Activated T-helper 9 cell treated with anti-CD3 and anti-CD28 coated beads, Interleukin-2, amount 50 U/mL, for 16 hours (primary cell): ENCODE measurements around the gene SETBP1.

Source experiments
- DNase-seq: peaks from one replicate; pipeline ENCODE4 v3.0.0-alpha.2; 2020; ENCODE audit warnings: low read depth

Gene SETBP1

DNA sequence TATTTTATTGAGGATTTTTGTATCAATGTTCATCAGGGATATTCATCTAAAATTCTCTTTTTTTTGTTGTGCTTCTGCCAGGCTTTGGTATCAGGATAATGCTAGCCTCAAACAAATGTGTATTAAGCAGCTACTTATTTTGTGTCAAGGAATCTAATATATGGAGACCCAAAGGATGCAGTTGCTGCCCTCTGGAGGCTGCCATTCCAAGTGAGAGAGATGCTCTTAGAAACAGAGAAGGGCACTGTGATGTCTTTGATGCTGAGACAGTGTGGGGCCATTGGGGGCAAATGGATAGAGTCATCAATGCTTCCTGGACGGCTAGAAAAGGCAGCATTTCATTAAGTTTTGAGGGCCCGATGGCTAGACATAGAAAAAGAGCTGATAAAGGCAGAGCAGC is 292.6 kb downstream of the SETBP1 start:
- DNase-seq: no peak

GRCh38 chr18:44974174-44974573 is 293.5 kb downstream of the SETBP1 start:
- no peak for DNase-seq

DNA sequence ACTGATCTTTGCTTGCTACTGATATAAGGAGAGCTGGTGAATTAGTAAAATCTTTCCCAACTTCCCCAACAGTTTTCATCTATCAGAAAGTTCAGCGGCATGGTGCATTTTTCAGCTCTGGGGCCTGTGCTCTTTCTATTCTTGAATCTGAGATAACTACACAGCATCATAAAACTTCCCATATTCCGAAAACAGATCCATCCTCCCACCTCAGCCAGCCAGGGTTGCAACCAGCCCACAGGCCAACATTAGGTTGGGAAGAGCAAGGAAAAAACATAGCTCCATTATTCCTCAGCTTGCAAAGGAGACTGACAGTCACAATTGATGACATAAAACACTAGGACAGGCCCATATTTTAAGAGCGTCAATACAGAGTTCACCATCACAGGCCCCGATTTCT is 297.2 kb downstream of the SETBP1 start:
- no peak for DNase-seq

- no peak for DNase-seq
Observed at GRCh38 chr18:44979748-44980147, 299.1 kb downstream of the SETBP1 start.

- no peak for DNase-seq
Observed at GRCh38 chr18:44981121-44981520, 300.4 kb downstream of the SETBP1 start.

DNA sequence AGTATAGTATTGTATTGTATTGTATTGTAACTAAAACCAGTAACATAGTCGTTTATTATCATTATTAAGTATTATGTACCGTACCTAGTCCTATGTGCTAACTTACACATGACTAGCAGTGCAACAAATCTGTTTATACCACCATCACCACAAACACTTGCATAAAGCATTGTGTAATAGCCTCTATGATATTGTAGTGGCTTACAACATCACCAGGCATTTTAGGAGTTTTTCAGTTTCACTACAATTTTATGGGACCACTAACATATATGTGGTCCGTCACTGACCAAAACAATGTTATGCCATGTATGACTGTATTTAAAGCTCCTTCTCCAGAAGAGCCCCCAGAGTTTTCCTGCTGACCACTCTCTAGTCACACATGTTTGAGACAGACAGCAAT is 306.2 kb downstream of the SETBP1 start:
- no peak for DNase-seq

DNA sequence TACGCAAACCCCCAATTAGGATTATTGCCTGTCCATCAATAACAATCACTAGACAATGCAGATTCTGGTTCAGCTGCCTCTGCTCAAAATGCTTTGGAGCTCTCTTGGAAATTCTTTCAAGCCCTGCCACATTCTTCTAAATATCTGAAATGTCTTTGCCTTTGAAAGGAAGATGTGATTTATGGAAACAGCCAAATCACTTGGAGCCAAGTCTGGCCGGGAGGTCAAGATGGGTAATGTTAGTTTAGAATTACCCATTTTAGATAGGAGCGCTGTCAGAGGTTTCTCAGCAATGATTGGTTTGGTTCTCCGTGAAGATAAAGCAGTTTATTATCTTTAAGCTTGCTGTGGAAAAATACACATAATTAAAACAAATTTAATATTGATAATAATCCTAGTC is 306.7 kb downstream of the SETBP1 start:
- DNase-seq: no peak

- DNase-seq: no peak
Observed at GRCh38 chr18:44988821-44989587, 308.3 kb downstream of the SETBP1 start.

DNA sequence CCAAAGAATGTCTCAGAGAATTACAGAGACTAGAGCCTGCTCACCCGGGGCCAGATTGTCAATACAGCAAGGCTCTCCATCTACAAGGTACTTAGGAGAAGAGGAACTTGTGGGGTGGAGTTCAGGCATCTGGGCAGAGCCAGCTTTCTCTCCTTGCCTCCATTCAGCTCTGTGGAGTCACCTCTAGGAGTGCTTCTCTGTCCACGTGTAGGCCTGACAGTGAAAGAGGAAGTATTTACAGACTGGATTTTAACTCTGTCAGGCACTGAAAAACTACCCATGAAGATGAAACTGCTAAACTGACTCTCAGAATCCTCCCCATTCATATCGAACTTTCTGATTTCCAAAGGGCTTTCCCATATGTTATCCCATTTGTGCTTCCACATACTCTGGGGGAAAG is 315.6 kb downstream of the SETBP1 start:
- no peak for DNase-seq

GRCh38 chr18:44997174-44997573 is 316.5 kb downstream of the SETBP1 start:
- no peak for DNase-seq

- DNase-seq: no peak
Observed at GRCh38 chr18:44998360-44998759, 317.7 kb downstream of the SETBP1 start.

- no peak for DNase-seq
Observed at GRCh38 chr18:45004546-45005080, 323.9 kb downstream of the SETBP1 start.

- no peak for DNase-seq
Observed at GRCh38 chr18:45006934-45007333, 326.2 kb downstream of the SETBP1 start.

GRCh38 chr18:45007531-45007930 is 326.8 kb downstream of the SETBP1 start:
- DNase-seq: no peak

DNA sequence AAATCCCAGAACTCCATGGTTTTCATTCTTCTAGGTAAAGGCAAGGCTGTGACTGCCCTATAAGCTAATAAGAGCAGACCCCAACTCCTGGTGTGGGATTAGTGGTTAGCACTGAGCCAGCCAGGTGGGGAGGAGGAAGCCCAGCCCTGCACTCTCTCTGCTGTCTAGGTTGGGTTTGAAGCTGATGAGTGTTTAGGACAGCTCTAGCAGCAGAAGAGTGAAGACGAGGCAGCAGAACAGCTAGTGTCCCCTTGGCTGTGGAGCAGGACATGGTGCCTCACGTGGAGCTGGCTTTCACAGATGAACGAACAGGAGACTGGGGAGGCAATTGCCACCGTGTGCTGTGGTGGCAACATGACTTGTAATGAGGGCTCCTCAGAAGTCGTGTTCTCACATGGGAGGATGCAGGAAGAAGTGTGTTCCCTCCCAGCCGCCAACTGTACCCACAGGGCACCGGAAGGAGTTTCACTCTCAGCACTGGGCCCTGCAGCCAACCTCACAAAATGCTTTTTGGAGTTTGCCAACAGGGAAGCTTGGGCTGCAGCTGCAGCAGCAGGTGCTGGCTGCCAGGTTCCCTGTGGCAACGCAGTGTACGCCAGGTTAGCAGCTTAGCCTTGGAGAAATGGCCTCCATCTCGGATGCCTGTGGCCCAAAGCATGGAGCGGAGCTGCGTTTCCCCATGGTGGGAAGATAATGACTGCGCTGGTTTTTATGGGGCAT is 328.2 kb downstream of the SETBP1 start:
- no peak for DNase-seq

- DNase-seq: no peak
Observed at GRCh38 chr18:45009756-45010155, 329.1 kb downstream of the SETBP1 start.

- no peak for DNase-seq
Observed at GRCh38 chr18:45012286-45012685, 331.6 kb downstream of the SETBP1 start.

DNA sequence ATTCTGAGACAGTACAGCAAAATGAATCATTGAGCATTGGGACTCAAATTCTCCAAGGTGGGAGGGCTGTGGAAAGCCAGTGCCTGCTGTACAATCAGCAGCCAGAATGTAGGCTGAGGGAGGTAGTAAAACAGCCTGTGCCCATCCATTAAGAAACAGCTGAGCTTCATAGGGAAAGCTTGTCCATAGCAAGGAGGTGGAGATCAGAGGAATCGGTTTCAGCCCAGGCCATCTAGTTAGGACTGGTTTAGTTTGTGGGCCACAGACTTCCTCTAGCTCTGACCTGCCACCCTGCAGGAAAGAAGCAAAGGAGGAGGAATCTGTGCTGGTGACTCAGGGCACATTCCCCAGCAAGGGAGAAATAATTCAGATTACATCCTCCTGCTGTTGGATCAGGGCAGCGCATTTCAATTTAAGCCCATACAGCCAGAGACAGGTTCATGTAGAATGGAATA is 333.4 kb downstream of the SETBP1 start:
- DNase-seq: no peak

GRCh38 chr18:45015788-45016128 is 335.1 kb downstream of the SETBP1 start:
- no peak for DNase-seq

DNA sequence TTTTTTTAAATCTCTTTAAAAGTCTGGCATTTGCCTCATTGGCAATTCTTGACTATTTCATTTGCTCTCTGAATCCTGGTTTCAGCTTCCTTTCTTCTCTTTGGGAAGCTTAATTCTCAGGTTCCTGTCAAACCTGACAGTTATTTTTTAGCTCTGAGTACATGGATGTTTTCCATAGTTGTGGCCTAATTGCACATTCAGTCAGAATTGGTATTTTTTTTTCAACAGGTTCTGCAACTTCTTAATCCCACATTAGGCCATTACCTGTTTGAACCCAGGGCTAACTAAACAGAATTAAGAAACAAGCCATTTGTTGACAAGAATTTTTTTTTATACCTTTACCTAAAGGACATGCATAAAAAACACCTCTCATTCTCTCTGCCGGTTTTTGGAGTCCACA is 338.8 kb downstream of the SETBP1 start:
- no peak for DNase-seq

DNA sequence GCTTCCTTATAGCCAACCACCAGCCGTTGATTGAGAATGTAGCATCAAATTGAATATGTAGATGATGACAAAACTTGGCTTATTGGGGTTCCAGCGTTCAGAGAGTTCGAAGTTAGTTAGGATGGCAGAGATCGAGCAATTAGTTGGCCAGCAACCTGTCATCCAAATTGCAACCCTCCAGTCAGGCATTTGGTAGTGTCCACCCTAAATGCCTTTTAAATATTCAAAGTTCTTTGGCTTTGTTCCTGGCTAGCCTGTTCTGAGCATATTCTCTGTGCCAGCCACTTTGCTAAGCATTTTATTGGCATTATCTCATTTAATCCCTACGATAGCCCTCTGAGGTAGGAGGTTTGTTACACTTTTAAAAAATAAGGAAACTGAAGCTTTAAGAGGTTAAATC is 342.8 kb downstream of the SETBP1 start:
- DNase-seq: no peak

DNA sequence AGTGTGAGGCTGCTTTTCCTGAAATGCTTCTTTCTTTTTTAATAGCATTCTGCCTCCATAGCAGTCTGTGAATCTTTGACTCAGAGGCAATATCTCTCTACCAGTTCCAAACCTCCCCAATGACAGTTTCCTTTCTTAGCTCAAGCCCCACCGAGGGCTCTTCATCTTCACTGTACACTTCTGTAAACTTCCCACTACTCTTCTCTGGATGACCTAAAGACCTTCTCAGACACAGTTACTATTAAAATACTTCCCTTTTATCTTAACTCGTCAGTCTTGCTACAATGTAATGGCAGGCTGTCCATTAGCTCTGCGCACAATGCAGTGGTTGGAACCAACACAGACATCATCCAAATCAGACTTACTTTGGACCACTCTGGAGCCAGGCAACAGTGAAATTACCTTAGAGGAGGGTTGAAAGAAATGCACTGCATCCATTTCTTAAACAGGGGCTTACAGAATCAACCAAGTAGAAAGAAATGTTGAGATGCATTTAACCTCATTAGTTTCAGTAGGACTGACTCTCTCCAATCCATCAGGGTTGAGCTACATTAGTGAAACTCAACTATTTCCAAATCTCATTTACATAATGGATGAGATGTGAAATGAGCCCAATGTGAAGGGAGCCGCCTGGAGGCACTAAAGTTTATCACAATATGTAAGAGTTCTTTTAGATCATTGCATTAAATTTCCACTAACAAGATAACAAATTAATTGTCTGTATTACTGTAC is 343.8 kb downstream of the SETBP1 start:
- DNase-seq: no peak

DNA sequence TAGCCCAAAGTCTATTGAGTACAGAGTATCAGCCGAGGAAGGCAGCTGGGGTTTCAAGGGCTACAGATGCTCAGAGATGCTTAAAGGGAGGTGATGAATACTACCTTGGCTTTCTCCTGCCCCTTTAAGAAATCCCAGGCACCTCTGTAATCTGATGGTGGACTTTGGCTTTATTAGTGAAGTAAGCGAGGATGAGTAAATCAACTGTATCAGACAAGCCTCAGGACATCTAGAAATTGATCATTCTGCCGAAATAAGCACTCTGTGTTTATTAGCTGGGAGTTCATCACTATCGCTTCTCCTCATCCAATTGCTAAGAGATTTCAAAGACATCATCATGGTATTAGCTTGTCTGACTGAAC is 344.4 kb downstream of the SETBP1 start:
- no peak for DNase-seq
